ENCODE data around the gene ING5. TPM values are rescaled to one million over a fixed set of nuclear protein-coding genes. Genes with fewer than 3 reads are reported as not detected.
A peak's percentile ranks its signal among the peaks of the same experiment; 100 is the strongest.

The ING5 gene
- total RNA-seq, 1 experiment from 2014 or later, result 45.9 TPM

DNA sequence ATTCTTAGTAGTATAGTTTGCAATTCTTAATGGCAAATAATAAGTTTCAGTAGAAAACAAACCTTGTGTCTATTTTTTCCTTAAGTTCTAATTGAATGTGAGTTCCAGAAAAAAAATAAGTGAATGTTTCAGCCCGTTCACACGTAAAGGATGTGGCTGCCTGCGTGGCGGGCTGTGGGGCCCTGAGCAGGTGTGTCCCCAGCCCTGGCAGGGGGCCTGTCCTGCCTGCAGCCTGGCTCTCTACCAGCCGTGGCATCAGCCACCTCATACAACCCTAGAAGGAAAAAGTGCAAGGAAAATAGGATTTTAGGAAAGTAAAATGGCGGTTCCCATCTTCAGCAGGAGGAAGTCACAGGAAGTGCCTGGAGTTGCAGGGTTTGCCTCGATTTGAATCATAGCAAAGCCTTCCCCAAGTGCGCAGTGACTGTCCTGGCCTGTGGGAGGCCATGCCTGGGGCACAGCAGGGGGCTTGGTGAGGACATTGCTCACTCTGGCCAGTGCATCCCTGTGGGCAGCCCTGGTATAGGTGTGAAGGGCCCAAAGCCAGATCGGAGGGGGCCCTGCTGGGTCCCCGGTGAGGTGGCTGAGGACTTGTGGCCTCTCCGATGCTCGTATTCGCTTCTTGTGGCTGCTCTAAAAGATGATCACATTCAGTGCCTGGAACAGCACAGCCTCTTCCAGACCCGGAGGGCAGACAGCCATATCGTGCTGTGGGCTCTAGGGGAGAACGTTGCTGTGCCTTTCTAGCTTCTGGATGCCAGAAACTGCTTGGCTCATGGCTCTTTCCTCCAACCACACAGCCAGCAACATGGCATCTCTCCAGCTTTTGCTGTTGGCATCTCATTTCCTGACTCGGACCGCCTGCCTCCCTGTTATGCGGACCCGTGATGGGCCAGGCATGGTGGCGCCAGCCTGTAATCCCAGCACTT lies 27.8 kb upstream of the ING5 start:
- Histone ChIP-seq H3K9me2 (ENCODE audit: insufficient read depth) (no peaks in the 10 kb centered on the region), H3K36me3 (ENCODE audit: control insufficient read depth in 1 of 2, insufficient read depth in 2 of 2, low read length in 2 of 2) (peaks cover 9 to 19% of the 10 kb centered on the region in 2 experiments), H3K9me3 (ENCODE audit: control insufficient read depth in 1 of 2, insufficient read depth in 1 of 2, low read depth in 1 of 2, low read length in 2 of 2) (no peaks in the 10 kb centered on the region), H3K4me3 (replicated peaks in 1 of 2; ENCODE audit: low read depth in 1 of 2, low read length in 2 of 2) (no peak overlapping the region), H3K27me3 (ENCODE audit: insufficient read depth, low read length) (no peaks in the 10 kb centered on the region), H3K4me1 (ENCODE audit: control insufficient read depth in 1 of 2, insufficient read depth in 2 of 2, low read length in 2 of 2) (peaks cover 0 to 3% of the 10 kb centered on the region in 2 experiments; a peak in 2 of 4 replicates), H3K27ac (ENCODE audit: low read depth, low read length) (no peak overlapping the region; the same call in 1 of the 2 replicates), H3K4me2 (ENCODE audit: low read length) (no peak overlapping the region), H4K20me1 (ENCODE audit: insufficient read depth) (no peaks in the 10 kb centered on the region), H3K9ac (ENCODE audit: low read length) (no peak overlapping the region), H3K79me2 (ENCODE audit: insufficient read depth, low read length) (no peaks in the 10 kb centered on the region), H2AFZ (ENCODE audit: low read depth, low read length, poor library complexity, severe bottlenecking) (no peak overlapping the region)
- ChIA-PET POLR2A (no interaction called here), RAD21 (ENCODE audit: low non-redundant PET in 1 of 2, low total read pairs in 2 of 2, uncharacterized antibody in 2 of 2, unreplicated experiment in 2 of 2) (no interaction called here), CTCF (no interaction called here)
- intact Hi-C loops (cut with micrococcal nuclease), result no loop called here
- no peak for TF ChIP-seq ZFX (IDR thresholded peaks at IDR 0.05)
- TF ChIP-seq, protein P1, sequence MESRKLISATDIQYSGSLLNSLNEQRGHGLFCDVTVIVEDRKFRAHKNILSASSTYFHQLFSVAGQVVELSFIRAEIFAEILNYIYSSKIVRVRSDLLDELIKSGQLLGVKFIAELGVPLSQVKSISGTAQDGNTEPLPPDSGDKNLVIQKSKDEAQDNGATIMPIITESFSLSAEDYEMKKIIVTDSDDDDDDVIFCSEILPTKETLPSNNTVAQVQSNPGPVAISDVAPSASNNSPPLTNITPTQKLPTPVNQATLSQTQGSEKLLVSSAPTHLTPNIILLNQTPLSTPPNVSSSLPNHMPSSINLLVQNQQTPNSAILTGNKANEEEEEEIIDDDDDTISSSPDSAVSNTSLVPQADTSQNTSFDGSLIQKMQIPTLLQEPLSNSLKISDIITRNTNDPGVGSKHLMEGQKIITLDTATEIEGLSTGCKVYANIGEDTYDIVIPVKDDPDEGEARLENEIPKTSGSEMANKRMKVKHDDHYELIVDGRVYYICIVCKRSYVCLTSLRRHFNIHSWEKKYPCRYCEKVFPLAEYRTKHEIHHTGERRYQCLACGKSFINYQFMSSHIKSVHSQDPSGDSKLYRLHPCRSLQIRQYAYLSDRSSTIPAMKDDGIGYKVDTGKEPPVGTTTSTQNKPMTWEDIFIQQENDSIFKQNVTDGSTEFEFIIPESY (IDR thresholded peaks at IDR 0.05; ENCODE audit: extremely low read depth, insufficient replicate concordance, low read length), result no peak
- TF ChIP-seq, protein P2, sequence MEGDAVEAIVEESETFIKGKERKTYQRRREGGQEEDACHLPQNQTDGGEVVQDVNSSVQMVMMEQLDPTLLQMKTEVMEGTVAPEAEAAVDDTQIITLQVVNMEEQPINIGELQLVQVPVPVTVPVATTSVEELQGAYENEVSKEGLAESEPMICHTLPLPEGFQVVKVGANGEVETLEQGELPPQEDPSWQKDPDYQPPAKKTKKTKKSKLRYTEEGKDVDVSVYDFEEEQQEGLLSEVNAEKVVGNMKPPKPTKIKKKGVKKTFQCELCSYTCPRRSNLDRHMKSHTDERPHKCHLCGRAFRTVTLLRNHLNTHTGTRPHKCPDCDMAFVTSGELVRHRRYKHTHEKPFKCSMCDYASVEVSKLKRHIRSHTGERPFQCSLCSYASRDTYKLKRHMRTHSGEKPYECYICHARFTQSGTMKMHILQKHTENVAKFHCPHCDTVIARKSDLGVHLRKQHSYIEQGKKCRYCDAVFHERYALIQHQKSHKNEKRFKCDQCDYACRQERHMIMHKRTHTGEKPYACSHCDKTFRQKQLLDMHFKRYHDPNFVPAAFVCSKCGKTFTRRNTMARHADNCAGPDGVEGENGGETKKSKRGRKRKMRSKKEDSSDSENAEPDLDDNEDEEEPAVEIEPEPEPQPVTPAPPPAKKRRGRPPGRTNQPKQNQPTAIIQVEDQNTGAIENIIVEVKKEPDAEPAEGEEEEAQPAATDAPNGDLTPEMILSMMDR (IDR thresholded peaks at IDR 0.05 in 2 of 3, conservative IDR thresholded peaks at IDR 0.05 in 1 of 3; ENCODE audit: borderline replicate concordance in 1 of 3, insufficient read depth in 1 of 3, low read depth in 2 of 3, low read length in 2 of 3), result peak in 2 of 3 experiments; percentile 33 to 40; a peak in 3 of 6 replicates
- BruUV-seq (replicated peaks), result no TSS peak
- ATAC-seq, result peak; percentile 72
- DNase-seq (ENCODE audit: low read depth, low spot score), result no peak
